GM19438 (cell line): ENCODE results near the gene ESR1.
A peak's percentile ranks its signal among the peaks of the same experiment; 100 is the strongest.

Experiments used
- ATAC-seq: cut with Tn5 transposase; IDR thresholded peaks from one replicate; pipeline ENCODE4 v1.9.1; 2021; ENCODE audit warnings: low read depth; ENCODE audit not compliant: unreplicated experiment

Gene ESR1

GRCh38 chr6:151807513-151808370 is at the start of gene ESR1:
TSS of gene ESR1 (plus strand) at chr6:151807682. CDS start at chr6:151807913, 231 bp downstream.
- peak; percentile 48 for ATAC-seq

GRCh38 chr6:151760486-151760885 is 47.0 kb upstream of the ESR1 start:
- no peak for ATAC-seq

GRCh38 chr6:151761851-151762250 is 45.6 kb upstream of the ESR1 start:
- no peak for ATAC-seq

- no peak for ATAC-seq
Measured at GRCh38 chr6:151762817-151763216, 44.7 kb upstream of the ESR1 start.

GRCh38 chr6:151763303-151763702 is 44.2 kb upstream of the ESR1 start:
- ATAC-seq = no peak

GRCh38 chr6:151763938-151764680 is 43.4 kb upstream of the ESR1 start:
- peak; percentile 87 for ATAC-seq

GRCh38 chr6:151765444-151765886 is 42.0 kb upstream of the ESR1 start:
- peak; percentile 46 for ATAC-seq

GRCh38 chr6:151772446-151772845 is 35.0 kb upstream of the ESR1 start:
- ATAC-seq = no peak

- no peak for ATAC-seq
Measured at GRCh38 chr6:151773382-151773781, 34.1 kb upstream of the ESR1 start.

GRCh38 chr6:151782560-151782959 is 24.9 kb upstream of the ESR1 start:
- no peak for ATAC-seq

- ATAC-seq = no peak
Measured at GRCh38 chr6:151783692-151784091, 23.8 kb upstream of the ESR1 start.

GRCh38 chr6:151784441-151785214 is 22.9 kb upstream of the ESR1 start:
- ATAC-seq = no peak

- no peak for ATAC-seq
Measured at GRCh38 chr6:151796842-151797530, 10.5 kb upstream of the ESR1 start.

- ATAC-seq = no peak
Measured at GRCh38 chr6:151803743-151804142, 3.7 kb upstream of the ESR1 start.

GRCh38 chr6:151804585-151805285 is 2.7 kb upstream of the ESR1 start:
- ATAC-seq = no peak

- ATAC-seq = no peak
Measured at GRCh38 chr6:151805286-151805840, 2.1 kb upstream of the ESR1 start.

GRCh38 chr6:151806757-151807512 is 547 bp upstream of the ESR1 start:
- no peak for ATAC-seq

- ATAC-seq = no peak
Measured at GRCh38 chr6:151808371-151809241, 1.1 kb downstream of the ESR1 start.
